Type B pancreatic cell (in vitro differentiated cells): ENCODE results near the gene TTC39C. TPM values are rescaled to one million over a fixed set of nuclear protein-coding genes. Genes with fewer than 3 reads are reported as not detected.

Source experiments
- DNase-seq: peaks from one replicate; pipeline ENCODE4 v3.0.0; 2021; ENCODE audit warnings: mixed read lengths; ENCODE audit not compliant: unreplicated experiment; ENCODE audit errors: extremely low spot score
- H3K27ac Mint-ChIP-seq: 2 replicates; pipeline ENCODE4 v1.8.0; 2021; ENCODE audit warnings: mild to moderate bottlenecking, mixed read lengths
- H3K27me3 Mint-ChIP-seq: 2 replicates; pipeline ENCODE4 v1.8.0; 2021; ENCODE audit warnings: mixed read lengths
- H3K36me3 Mint-ChIP-seq: 2 replicates; pipeline ENCODE4 v1.8.0; 2021; ENCODE audit warnings: mixed read lengths
- H3K4me1 Mint-ChIP-seq: one replicate; pipeline ENCODE4 v1.8.0; 2021; ENCODE audit warnings: mixed read lengths; ENCODE audit not compliant: unreplicated experiment
- H3K4me3 Mint-ChIP-seq: 2 replicates; pipeline ENCODE4 v1.8.0; 2021; ENCODE audit warnings: mild to moderate bottlenecking, mixed read lengths
- H3K9me3 Mint-ChIP-seq: 2 replicates; pipeline ENCODE4 v1.8.0; 2021; ENCODE audit warnings: mixed read lengths
- total RNA-seq: library from RNA; stranded (reverse); gene quantifications from 2 replicates; pipeline ENCODE4 v1.2.1, GENCODE V29; 2021; ENCODE audit warnings: low replicate concordance
- TF ChIP-seq, protein P1 (sequence below): fragments of 200-600 bp; sonication (generic); conservative IDR thresholded peaks from 2 replicates; pipeline ENCODE4 v1.5.0; 2021; ENCODE audit warnings: antibody characterized with exemption, mild to moderate bottlenecking

Gene TTC39C
- total RNA-seq, 1 donor from 2014 or later: 21.6 TPM

DNA sequence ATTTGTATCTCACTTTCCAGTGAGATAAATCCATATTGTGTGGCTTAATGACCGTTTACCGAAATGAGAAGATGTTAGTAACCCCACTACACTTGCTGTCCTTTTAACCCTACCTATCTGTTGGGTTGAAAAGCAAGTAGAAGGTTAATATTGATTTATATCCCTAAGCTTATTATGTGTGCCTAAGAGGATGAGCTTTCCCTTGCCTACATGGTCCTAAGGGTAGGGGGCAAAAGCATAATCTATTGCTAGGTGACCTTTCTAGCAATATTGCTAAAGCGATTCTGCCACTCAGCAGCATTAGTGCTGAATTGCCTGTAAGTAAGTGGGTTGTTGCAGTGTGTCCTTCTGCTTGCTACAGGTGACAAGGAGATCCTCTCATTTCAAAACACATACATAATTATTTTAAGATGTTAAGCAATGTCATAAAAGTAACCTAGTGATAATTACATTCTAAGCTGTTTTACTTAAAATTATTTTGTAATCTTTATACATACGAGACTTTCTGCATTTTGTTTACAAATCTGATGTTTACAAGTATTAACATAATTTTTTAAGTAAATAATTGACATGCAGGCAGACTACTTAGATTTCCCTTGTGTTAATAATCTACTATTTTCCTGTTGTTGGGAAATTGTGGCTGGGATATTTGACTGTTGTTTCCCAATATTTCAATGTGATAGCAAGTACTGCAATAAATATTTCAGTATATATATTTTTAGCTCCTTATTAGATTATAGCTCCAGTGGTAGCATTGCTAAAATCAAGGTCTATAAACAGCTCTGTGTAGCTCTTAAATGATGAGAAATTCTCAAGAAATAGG lies 75.2 kb downstream of the TTC39C start:
- no peaks in the 10 kb centered on the region for H3K27me3 Mint-ChIP-seq

GRCh38 chr18:24090876-24091275 lies 76.3 kb downstream of the TTC39C start:
- Mint-ChIP-seq H3K27me3 (no peaks in the 10 kb centered on the region), H3K4me3 (no peak overlapping the region), H3K27ac (no peak overlapping the region), H3K36me3 (peaks cover 34% of the 10 kb centered on the region), H3K4me1 (peaks cover 14% of the 10 kb centered on the region), H3K9me3 (no peaks in the 10 kb centered on the region)
- TF ChIP-seq, protein P1, sequence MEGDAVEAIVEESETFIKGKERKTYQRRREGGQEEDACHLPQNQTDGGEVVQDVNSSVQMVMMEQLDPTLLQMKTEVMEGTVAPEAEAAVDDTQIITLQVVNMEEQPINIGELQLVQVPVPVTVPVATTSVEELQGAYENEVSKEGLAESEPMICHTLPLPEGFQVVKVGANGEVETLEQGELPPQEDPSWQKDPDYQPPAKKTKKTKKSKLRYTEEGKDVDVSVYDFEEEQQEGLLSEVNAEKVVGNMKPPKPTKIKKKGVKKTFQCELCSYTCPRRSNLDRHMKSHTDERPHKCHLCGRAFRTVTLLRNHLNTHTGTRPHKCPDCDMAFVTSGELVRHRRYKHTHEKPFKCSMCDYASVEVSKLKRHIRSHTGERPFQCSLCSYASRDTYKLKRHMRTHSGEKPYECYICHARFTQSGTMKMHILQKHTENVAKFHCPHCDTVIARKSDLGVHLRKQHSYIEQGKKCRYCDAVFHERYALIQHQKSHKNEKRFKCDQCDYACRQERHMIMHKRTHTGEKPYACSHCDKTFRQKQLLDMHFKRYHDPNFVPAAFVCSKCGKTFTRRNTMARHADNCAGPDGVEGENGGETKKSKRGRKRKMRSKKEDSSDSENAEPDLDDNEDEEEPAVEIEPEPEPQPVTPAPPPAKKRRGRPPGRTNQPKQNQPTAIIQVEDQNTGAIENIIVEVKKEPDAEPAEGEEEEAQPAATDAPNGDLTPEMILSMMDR: no peak
- no peak for DNase-seq

More for the DNA sequence above, 75.2 kb downstream of the TTC39C start:
- H3K36me3 Mint-ChIP-seq: peaks cover 30% of the 10 kb centered on the region
- H3K4me3 Mint-ChIP-seq: no peak overlapping the region
- no peak overlapping the region for H3K27ac Mint-ChIP-seq
- TF ChIP-seq, protein P1: no peak
- peaks cover 14% of the 10 kb centered on the region for H3K4me1 Mint-ChIP-seq
- H3K9me3 Mint-ChIP-seq: no peaks in the 10 kb centered on the region
- DNase-seq: no peak

DNA sequence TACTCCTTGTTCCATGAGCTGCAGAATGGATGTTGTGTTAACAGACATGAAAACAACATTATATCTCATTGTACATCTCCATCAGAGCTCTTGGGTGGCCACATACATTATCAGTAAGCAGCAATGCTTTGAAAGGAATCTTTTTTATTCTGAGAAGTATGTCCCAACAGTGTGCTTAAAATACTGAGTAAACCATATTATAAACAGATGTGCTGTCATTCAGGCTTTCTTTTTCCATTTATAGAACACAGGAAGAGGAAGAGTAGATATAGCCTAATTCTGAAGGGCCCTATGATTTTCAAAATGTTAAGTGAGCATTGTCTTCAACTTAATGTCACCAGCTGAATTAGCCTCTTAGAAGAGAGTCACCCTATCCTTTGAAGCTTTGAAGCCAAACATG lies 80.0 kb downstream of the TTC39C start:
- TF ChIP-seq, protein P1: no peak
- H3K36me3 Mint-ChIP-seq: peaks cover 27% of the 10 kb centered on the region
- no peak overlapping the region for H3K27ac Mint-ChIP-seq
- DNase-seq: no peak
- H3K27me3 Mint-ChIP-seq: no peaks in the 10 kb centered on the region
- H3K4me3 Mint-ChIP-seq: no peak overlapping the region
- H3K9me3 Mint-ChIP-seq: no peaks in the 10 kb centered on the region
- H3K4me1 Mint-ChIP-seq: no peaks in the 10 kb centered on the region

DNA sequence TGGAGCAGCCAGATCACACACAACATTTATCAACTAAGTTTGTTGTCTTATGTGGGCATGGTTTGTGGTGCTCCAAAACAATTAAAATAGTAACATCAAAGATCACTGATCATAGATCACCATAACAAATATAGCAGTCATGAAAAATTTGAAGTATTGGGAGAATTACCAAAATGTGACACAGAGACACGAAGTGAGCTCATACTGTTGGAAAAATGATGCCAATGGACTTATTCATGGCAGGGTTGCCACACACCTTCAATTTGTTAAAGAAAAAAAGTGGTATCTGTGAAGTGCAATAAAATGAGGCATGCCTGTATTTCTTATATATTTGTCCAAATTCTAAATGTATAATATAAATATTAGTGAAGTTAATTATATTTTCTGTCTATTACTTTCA lies 81.4 kb downstream of the TTC39C start:
- TF ChIP-seq, protein P1: no peak
- H3K4me3 Mint-ChIP-seq: no peak overlapping the region
- H3K4me1 Mint-ChIP-seq: no peaks in the 10 kb centered on the region
- H3K36me3 Mint-ChIP-seq: peaks cover 27% of the 10 kb centered on the region
- H3K27ac Mint-ChIP-seq: no peak overlapping the region
- H3K9me3 Mint-ChIP-seq: no peaks in the 10 kb centered on the region
- DNase-seq: no peak
- H3K27me3 Mint-ChIP-seq: no peaks in the 10 kb centered on the region

GRCh38 chr18:24103320-24104021 lies 88.9 kb downstream of the TTC39C start:
- Mint-ChIP-seq H3K4me1 (peaks cover 4% of the 10 kb centered on the region), H3K4me3 (no peak overlapping the region), H3K36me3 (peaks cover 9% of the 10 kb centered on the region), H3K27ac (no peak overlapping the region), H3K9me3 (no peaks in the 10 kb centered on the region), H3K27me3 (no peaks in the 10 kb centered on the region)
- no peak for DNase-seq
- TF ChIP-seq, protein P1: no peak
